Germinal center (tissue), 1 donor: Measurements from ENCODE around the gene MTNR1B.
A peak's percentile ranks its signal among the peaks of the same experiment; 100 is the strongest.

ENCODE experiments used
- DNase-seq: peaks from one replicate; pipeline ENCODE4 v3.0.0; 2012; ENCODE audit warnings: mixed read lengths, low spot score

Gene MTNR1B

DNA sequence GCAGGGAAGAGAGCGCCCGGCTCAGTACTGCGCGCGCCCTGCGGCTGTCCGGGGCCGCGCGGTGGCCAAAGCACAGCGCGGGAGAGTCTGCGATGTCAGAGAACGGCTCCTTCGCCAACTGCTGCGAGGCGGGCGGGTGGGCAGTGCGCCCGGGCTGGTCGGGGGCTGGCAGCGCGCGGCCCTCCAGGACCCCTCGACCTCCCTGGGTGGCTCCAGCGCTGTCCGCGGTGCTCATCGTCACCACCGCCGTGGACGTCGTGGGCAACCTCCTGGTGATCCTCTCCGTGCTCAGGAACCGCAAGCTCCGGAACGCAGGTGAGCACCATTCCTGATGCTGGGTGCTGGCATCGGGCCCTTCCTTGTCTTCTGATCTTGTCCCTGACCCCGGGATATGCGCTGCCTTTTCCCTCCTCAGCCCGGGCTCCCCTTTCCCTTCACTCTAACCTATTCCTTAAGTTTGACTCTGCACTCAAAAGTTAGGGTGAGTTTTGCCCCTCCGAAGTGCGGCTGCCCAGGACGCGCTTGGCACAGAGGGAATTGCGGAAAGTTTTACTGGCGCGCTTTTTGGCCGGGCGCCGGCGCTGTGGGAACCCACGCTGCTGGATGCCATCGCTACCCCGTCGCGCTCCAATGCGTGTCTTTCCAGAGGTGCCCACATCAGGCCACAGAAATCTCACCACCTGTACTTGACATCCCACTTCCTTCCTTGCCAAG lies at the start of gene MTNR1B:
Gene MTNR1B, plus strand, starts transcription at position 18 of the 714 bp plus-strand sequence. Its CDS starts 75 bp downstream, at position 93.
- no peak for DNase-seq

DNA sequence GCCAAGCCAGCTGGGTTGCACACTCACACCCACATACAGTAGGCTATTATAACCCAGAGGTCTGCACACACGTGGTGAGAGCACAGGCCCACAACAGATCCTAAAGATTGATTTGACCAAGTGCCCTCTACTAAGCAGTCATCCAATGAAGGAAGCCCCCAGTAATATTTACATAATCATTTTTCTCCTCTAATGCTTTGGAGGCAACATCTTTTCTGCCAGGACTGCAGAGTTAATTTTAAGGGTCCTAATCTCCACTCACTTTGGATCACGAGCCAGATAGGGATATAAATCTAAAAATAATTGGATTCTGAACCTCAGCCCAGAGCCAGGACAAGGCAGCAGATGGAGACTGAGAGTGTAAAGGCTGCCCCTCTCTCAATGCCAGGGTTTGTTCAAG lies 49.1 kb upstream of the MTNR1B start:
- DNase-seq = no peak

DNA sequence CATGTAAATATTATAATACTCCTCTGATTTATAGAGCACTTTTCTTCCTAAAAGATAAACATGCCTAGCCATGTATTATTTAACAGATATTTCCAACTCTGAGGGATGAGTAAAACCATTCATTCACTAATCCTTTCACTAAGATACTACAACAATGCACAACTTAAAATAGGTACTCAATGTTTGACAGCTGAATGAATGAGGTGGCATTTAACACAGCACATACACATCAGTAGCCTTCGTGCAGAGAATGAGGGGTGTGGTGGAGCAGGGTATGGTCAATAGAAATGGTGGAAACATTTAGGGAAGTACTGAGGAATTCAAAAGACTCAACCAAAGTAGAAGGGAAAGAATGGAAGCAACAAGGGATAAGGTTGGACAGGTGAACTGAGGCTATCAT lies 46.7 kb upstream of the MTNR1B start:
- no peak for DNase-seq

DNA sequence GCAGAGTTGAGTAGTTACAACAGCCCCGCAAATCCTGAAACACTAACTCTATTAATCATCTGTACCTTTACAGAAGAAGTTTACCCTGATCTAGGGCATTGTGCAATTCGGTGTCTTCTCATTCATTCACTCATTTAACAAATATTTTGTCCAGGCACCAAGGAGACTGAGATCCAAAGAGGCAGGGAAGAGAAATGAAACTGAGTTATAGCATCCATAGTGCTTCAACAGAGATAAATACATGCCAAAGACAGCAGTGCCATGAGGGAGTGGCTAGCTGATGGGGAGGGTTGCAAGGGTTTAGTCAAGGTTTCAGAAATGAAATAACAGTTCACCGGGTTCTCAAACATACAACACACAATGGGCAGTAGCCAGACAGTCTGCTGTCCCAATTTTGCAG lies 40.2 kb upstream of the MTNR1B start:
- no peak for DNase-seq

DNA sequence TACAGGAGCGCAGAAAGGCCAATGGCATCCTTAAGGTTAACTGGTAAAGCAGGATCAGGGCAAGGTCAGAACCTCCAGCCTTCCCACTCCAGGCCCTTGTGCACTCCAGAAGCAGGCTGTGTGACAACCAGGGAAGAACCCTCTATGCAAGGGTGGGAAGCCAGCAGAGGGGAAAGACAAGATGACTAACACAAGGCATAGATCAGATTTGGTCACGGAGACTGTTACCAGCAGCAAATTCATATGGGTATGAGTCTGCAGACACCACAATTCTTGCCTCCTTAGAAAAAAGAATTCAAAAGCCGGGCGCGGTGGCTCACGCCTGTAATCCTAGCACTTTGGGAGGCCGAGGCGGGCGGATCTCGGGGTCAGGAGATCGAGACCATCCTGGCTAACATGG lies 39.8 kb upstream of the MTNR1B start:
- no peak for DNase-seq

DNA sequence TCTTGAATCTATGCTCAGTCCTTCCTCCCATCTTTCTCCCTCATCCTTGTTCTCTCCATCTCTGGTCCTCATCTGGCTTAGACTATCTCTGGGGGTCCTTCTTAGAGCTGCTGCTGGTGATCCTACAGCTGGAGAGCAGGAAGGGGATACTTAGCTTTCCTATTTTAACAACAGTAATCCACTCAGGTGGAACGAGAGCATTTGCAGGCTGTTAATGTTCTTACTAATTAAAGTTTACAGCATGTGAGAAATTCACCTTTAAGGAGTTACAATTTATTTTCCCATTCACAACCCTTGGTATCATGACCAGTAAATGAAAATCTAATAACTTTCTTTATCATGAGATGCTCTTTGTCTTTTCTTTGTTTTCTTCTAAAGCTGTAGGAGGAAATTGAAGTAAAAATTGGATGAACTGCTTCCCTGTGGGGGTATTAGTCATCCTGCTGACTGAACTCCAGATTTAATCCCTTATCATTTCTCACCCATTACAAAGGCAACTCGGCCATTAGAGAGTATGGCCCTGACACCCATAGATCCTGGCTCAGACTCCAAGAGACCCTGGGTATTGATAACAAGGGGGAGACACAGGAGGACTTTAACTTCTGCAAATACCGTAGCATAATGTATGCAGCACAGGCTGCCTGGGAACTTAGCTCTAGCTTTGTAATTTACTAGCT lies 37.6 kb upstream of the MTNR1B start:
- DNase-seq = no peak

DNA sequence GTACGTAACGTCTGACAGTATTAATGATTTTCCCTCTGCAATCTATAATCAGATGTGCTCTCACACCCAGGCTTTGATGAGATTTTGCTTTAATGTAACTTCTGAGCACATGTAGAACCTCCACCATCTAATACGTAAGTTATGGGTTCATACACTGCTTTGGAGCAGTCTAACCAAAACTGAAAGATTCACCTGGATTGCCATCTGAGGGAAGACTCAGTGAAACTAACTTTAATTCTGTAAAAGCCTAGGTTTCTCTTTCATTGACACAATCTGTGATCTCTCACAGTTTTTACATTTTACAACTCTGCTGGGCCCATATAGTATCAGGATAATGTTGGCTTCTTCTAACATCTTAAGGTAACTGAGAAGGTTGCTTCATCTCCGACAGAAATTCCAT lies 30.1 kb upstream of the MTNR1B start:
- DNase-seq = no peak

DNA sequence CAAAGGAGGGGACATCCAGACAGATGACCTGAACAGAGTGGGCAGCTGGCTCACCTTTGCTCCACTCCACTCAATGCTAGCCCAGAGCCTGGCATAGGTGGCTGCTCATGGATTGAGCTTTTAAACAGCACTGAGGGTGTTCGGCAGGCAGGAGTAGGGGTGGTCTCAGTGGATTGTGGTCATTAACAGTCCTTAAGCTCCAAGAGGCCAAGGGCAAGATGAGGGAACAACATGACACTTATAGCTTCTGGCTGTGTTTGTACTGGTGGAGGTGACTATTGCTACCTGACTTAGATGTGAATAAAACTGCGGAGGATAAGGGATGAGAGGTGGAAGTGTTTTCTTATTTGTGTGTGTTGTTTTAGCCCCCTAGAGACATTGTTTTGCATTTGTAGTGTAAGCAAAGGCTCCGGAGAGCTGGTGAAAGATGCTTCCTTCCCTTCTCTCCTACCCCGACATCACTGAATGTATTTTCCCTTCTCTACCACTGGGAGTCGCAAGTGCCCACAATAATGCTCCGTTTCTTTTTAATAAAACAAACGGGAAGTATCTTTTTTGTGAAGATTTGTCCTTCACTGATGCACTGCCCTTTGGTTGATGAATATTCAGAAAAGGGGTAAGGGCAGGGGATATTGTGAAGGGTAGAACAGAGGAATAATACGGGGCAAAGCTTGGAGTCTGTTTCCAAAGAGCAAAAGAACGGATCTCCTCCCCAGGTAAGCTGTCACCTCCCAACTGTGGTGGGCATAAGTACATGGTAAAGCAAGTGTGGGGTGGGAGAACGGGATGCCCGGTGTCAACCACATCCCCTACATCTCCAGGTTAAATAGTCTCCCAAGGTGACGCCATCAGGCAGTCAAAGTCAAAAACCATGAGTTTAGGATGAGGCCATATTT lies 27.5 kb upstream of the MTNR1B start:
- DNase-seq = peak; percentile 57

DNA sequence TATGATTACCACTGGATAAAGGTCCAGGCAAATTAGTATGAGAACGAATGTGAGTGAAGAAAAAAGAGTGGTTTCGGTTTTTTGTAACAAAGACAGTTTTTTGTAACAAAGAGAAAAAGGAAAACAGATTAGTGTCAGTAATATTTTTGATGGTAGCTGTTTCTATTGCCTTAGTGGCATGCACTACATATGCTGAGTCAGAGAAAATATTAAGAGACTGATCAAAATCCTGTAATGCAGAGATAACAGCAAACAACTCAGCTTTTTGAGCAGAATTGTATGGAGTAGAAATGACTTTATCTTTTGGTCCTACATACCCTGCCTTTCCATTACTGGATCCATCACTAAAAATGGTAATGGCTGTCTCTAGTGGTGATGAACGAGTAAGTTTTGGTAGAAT lies 22.7 kb upstream of the MTNR1B start:
- DNase-seq = no peak

DNA sequence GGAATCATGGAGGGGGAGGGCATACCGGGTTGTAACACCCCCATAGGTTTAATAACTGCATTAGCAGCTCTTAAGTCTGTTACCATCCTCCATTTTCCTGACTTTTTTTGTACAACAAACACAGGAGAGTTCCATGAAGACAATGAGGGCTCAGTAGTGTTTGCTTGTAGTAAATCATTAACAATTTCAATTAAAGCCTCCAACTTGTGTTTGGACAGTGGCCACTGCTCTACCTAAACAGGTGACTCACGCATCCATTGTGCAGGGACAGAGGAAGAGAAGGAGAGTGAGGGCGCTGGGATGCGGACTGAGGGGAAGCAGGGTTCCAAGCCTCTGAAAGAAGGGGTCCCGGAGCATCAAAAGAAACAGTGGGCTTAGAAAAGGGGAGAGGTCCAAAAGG lies 21.3 kb upstream of the MTNR1B start:
- DNase-seq = no peak

DNA sequence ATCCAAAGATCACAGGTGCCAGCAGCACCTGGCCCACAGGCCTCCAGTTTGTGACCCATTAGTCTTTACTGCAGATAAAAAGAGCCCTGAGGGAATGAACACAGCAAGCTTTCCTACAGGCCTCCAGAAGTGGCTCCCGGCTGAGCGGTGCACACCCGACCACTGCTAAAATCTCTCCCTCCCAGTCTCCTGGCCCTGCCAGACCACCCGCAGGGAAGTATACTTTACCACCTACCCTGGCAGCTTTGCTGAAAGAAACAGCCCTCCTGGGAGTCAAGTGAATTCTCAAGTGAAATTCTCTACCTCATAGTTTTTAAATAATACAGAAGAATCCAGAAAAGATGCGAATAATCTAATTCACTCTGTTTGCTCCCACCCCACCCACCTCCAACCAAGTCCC lies 15.4 kb upstream of the MTNR1B start:
- DNase-seq = no peak

DNA sequence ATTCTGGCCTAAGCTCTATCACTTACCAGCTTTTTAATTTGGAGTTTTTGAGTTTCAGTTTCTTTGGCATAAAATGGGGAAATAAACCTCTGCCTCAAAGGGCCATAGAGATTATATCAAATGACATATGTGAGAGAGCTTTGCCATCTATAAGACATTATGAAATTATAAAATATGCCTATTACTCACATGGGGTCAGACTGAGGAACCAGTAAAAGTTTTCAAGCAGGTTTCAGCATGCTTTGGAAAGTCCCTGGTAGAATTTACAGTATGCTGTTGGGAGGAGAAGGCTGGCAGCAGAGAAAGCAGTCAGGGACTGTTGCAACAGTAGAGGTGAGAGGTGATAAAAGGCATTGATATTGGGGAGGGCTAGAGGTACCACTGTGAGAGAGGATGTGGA lies 13.6 kb upstream of the MTNR1B start:
- no peak for DNase-seq

DNA sequence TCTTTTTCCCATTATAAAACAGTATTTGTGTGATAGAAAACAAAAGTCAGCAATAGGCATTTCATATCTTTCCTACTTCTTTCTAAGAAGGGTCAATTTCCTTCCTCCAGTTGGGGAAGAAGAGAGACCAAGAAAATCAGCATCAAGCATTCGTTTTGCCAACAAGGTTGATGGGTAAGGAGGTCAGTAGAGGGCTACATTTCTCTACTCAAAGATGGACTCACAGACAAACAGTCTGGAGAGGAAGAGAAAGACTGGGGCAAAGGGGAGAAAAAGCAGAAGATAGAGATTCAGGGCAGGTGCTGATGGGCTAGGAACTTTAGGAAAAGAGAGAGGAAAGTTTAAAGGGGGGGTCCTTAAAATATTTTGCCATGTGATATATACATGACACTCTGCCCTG lies 8.6 kb upstream of the MTNR1B start:
- DNase-seq = no peak

DNA sequence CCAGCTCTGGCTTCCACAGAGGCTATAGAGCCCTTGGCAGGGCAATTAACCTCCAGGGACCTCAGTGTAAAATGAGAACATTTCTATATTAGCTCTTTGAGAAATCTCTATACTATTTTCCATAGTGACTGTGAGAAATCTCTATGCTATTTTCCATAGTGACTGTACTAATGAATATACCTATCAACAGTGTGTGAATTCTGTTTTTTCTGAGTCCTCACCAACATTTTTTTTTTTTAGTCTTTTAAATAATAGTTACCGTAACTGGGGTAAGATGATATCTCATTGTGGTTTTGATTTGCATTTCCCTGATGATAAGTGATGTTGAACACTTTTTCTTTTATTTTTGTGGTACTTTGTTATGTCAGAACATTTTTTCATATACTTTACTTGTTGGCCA lies 7.0 kb upstream of the MTNR1B start:
- DNase-seq = no peak

DNA sequence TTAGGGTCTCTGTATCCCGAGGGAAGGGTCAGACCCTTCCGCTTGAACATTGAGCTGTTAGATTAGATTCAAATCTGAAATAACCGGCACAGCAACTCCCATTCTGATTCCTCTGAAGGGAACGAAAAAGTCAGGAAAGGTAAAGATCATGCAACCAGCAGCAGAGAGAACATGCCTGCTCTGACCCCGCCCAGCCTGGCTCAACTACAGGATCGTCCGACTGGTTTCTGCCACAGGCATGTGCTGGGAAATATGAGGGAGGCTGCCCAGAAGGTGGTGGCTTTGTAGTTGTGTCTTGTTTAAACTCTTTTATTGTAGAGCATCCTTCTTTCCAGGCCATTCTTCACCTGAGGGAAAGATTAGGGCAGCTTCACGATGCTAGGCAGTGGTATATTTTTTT lies 5.0 kb upstream of the MTNR1B start:
- DNase-seq = no peak

DNA sequence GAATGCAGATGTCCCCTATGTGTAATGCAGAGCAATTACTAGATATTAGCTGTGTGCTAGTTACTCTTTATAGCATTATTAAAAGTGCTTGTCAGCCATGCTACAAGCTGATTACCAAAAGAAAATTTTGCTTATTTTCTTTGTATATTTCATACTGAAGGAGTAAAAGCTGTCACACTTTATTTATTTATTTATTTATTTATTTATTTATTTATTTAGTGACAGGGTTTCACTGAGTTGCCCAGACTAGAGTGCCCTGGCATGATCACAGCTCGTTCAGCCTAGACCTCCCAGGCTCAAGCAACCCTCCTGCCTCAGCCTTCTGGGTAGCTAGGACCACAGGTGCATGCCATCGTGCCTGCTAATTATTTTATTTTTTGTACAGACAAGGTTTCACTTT lies 4.3 kb upstream of the MTNR1B start:
- DNase-seq = no peak

DNA sequence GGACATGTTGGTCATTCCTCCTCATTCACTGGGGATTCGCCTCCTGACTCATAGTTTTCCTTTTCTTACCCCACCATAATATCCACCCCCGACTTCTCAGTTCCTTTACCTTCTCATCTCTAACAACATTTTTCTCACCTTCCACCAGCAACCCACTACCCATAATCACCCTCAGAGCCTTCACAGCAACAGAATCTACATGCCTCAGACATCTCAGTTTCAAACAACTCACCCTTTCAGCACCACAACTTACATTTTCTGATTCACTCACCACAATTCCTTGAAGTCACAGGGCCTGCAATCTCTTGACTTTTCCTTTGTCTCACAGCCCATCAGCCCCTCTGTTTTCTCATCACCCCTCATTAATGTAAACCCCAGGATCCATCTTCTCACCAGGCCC lies 2.3 kb upstream of the MTNR1B start:
- DNase-seq = no peak

DNA sequence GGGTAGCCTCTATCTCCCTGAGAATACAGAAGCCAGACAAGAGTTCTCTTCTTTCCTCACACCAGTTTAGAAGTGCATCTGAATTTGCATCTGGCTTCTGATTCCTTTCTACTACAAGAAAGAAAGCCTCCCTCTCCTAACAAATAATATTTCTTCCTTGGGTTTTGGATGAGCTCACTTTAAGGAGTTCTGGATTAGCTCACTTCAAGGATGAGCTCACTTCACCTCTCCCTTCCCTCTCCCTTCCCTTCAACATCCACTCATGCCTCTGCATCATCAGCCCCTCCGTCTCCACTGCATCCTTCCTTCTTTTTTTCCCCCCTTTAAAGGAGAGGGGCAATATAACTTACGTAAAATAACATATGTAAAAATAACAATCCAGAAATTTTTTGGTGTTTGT lies 1.6 kb upstream of the MTNR1B start:
- no peak for DNase-seq

DNA sequence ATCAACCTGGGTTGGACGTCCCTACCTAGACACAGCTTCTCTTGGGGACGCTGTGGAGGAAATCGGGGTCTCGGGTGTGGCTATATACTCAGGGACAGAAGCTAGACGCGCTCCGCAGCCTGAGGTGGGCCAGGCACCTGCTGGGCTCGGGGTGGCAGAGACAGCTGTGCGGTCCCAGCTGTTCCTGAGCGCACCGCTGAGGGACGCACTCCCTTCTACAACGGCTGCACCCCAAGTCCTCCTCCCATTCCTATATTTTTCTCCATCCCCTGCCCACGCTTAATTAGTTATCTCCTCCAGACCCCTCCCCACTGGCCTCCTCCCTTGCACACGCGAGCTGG lies 188 bp upstream of the MTNR1B start:
- DNase-seq = no peak

DNA sequence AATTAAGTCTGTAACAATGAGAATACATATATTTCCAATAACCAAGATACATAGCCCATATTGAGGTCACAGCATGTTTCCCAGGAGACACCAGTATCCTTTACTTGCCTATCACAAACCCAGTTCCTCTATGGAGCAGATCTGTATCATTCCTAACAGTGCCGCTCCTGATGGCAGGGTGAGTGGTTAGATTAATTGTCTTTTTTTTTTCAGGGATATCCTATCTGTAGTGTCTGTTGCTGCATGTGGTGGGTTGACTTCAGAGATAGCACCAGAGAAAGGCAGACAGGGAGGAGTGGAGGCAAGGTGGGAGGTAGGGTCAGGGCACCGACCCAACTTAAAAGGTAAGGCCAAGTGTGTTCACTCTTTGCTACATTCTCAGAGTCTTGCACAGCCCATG lies 2.8 kb downstream of the MTNR1B start:
- DNase-seq = no peak

DNA sequence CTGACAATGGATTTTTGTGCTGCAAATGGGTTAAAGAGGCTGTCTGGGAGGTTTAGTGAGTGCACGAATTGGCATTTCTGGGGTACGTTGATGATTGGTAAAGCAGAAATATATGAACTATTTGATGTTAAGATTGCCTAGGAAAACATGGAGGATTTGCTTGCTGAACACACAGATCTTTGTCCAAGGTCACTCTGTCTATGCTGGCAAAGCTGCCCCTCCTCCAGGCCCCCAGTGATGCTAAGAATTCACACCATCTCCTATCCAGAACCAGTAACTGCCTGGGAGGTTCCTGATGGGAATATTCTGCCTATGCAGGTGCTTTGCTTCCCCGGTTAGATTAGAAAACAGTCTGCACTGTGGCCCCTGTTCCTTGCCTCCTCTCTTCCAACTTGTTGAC lies 5.8 kb downstream of the MTNR1B start:
- DNase-seq = no peak

DNA sequence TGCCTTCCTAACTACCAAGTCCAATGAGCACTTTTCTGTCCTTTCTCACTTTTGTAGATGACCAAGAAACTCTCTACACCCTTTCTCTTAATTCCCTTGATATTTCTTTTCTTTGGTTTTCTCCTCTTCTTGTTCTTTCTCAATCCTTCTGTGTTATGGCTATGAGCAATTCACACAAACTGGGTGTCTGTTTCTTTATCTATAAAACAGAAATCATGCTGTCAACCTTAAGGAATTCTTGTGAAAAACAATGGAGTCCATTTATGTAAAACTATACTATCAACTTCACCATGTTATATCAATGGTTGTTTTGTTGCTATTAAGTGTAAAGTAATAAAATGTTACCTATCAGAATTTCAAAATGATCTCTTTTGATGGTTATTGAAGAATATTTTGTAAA lies 7.2 kb downstream of the MTNR1B start:
- DNase-seq = no peak

DNA sequence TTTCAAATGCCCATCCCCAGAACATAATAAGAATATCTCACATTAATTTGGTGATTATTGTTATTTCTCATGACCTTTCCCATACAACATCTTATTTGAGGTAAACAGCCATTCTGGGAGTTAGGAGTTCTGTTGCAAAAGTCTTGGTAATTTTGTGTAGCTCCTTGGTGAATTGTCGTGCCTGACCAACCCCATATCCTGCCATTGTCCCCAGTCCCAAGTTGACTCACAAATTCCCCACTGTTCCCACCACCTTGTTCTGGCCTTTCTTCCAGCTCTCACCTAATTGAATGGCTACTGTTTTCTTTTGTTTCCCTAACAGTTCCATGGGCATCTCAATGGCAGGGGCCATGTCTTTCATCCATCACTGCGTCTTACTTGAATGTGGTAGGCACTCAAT lies 8.0 kb downstream of the MTNR1B start:
- DNase-seq = no peak
